Astrocyte (in vitro differentiated cells and primary cell): Measurements from ENCODE around the gene ETV4. TPM values are rescaled to one million over a fixed set of nuclear protein-coding genes. Genes with fewer than 3 reads are reported as not detected.
A peak's percentile ranks its signal among the peaks of the same experiment; 100 is the strongest.

Experiments
- DNase-seq: peaks from one replicate; pipeline ENCODE4 v3.0.0-alpha.2; 2010; ENCODE audit warnings: low read depth
- FAIRE-seq: peaks from 2 replicates; lab custom pipeline; 2011; peaks lifted over from hg19 to GRCh38; lab: Jason Lieb, UNC
- H2AFZ ChIP-seq: 2 replicates; pipeline ENCODE4 v1.6.0; 2012; ENCODE audit warnings: low read depth, low read length, inconsistent platforms
- H3K27ac ChIP-seq: 2 replicates; pipeline ENCODE4 v1.5.1; 2011; ENCODE audit warnings: low read depth, low read length, inconsistent platforms
- H3K27me3 ChIP-seq: 2 replicates; pipeline ENCODE4 v1.6.0; 2011; ENCODE audit warnings: low read length, inconsistent platforms; ENCODE audit not compliant: insufficient read depth
- H3K36me3 ChIP-seq: 2 replicates; pipeline ENCODE4 v1.5.1; 2011; ENCODE audit warnings: low read length, inconsistent platforms; ENCODE audit not compliant: insufficient read depth
- H3K4me1 ChIP-seq: 2 replicates; pipeline ENCODE4 v1.5.1; 2011; ENCODE audit warnings: low read length, inconsistent platforms; ENCODE audit not compliant: insufficient read depth
- H3K4me2 ChIP-seq: 2 replicates; pipeline ENCODE4 v1.6.0; 2012; ENCODE audit warnings: low read length, inconsistent platforms
- H3K4me3 ChIP-seq: 2 replicates; pipeline ENCODE4 v1.5.1; 2011; ENCODE audit warnings: low read depth, mild to moderate bottlenecking, low read length, inconsistent platforms; ENCODE audit not compliant: insufficient read depth
- H3K79me2 ChIP-seq: 2 replicates; pipeline ENCODE4 v1.6.0; 2012; ENCODE audit warnings: mild to moderate bottlenecking, low read length, inconsistent platforms; ENCODE audit not compliant: insufficient read depth
- H3K9ac ChIP-seq: 2 replicates; pipeline ENCODE4 v1.6.0; 2012; ENCODE audit warnings: mild to moderate bottlenecking, low read length, inconsistent platforms
- H3K9me3 ChIP-seq: 2 replicates; pipeline ENCODE4 v1.5.1; 2012; ENCODE audit warnings: low read depth, mild to moderate bottlenecking, low read length, inconsistent platforms; ENCODE audit not compliant: insufficient read depth
- H4K20me1 ChIP-seq: 2 replicates; pipeline ENCODE4 v1.6.0; 2012; ENCODE audit warnings: low read length, inconsistent platforms; ENCODE audit not compliant: insufficient read depth
- H3K27ac Mint-ChIP-seq: one replicate; pipeline ENCODE4 v1.8.0; 2021; ENCODE audit warnings: mild to moderate bottlenecking, mixed read lengths; ENCODE audit not compliant: unreplicated experiment
- H3K27me3 Mint-ChIP-seq: one replicate; pipeline ENCODE4 v1.8.0; 2021; ENCODE audit warnings: low read depth, mixed read lengths; ENCODE audit not compliant: unreplicated experiment
- H3K36me3 Mint-ChIP-seq: one replicate; pipeline ENCODE4 v1.8.0; 2021; ENCODE audit warnings: low read depth, mixed read lengths; ENCODE audit not compliant: unreplicated experiment
- H3K4me1 Mint-ChIP-seq: one replicate; pipeline ENCODE4 v1.8.0; 2021; ENCODE audit warnings: low read depth, mixed read lengths; ENCODE audit not compliant: unreplicated experiment
- H3K4me3 Mint-ChIP-seq: one replicate; pipeline ENCODE4 v1.8.0; 2021; ENCODE audit warnings: mild to moderate bottlenecking, moderate library complexity, mixed read lengths; ENCODE audit not compliant: unreplicated experiment
- H3K9me3 Mint-ChIP-seq: one replicate; pipeline ENCODE4 v1.8.0; 2021; ENCODE audit warnings: mild to moderate bottlenecking, mixed read lengths; ENCODE audit not compliant: unreplicated experiment
- EZH2 ChIP-seq: IDR thresholded peaks from 2 replicates; pipeline ENCODE4 v1.6.1; 2012; ENCODE audit warnings: mild to moderate bottlenecking, low read length, inconsistent platforms; ENCODE audit not compliant: insufficient read depth
- total RNA-seq: library from RNA; stranded (reverse); gene quantifications from 2 replicates; pipeline ENCODE4 v1.2.1, GENCODE V29; 2021
- TF ChIP-seq, protein P1 (sequence below): IDR thresholded peaks from 2 replicates; pipeline ENCODE4 v1.5.1; 2011; ENCODE audit warnings: low read depth, mild to moderate bottlenecking, inconsistent platforms, low read length, moderate library complexity; ENCODE audit not compliant: insufficient read depth

ETV4 gene
- total RNA-seq, 1 donor from 2014 or later = 11.4 TPM

DNA sequence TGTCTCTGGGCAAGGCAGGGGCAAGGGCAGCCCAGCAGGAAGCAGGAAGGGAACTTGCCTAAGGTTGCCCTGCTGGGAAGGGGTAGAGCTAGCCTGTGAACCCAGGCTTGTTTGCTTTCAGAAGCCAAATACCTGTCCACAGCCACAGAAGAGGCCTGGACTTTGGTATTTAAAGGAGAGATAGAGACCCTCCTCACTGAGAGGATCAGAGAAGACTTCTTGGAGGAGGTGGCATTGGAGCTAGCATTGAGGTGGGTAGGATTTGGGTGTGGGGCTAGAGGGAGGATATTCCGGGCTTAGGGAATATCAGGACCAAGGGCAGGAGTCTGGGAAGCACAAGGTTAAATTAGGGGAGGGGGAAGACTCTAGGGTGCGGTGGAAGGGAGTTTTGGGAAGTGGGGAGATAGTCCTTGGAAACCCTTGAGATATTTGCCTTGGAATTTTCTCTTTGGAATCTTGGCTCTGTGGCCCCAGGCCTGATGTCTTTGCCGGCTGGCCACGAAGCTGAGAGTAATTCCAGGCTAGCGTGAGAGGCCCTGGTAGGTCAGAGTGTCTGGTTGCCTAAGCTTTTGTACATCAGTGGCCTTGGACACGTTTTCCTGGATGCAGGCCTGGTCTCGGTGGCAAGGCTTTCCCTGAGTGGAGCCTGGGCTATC, 13.1 kb upstream of the ETV4 start:
- H3K9ac ChIP-seq = no peak overlapping the region
- no peaks in the 10 kb centered on the region for H3K9me3 ChIP-seq
- H3K4me1 Mint-ChIP-seq = peaks cover 10% of the 10 kb centered on the region
- no peaks in the 10 kb centered on the region for H3K4me1 ChIP-seq
- no peaks in the 10 kb centered on the region for H4K20me1 ChIP-seq
- FAIRE-seq (no peak), DNase-seq (no peak)
- H3K27me3 Mint-ChIP-seq = peaks cover 38% of the 10 kb centered on the region
- H3K4me3 Mint-ChIP-seq = no peak overlapping the region
- H3K4me3 ChIP-seq = no peak overlapping the region
- no peak overlapping the region for H3K27ac Mint-ChIP-seq
- no peak overlapping the region for H2AFZ ChIP-seq
- TF ChIP-seq, protein P1, sequence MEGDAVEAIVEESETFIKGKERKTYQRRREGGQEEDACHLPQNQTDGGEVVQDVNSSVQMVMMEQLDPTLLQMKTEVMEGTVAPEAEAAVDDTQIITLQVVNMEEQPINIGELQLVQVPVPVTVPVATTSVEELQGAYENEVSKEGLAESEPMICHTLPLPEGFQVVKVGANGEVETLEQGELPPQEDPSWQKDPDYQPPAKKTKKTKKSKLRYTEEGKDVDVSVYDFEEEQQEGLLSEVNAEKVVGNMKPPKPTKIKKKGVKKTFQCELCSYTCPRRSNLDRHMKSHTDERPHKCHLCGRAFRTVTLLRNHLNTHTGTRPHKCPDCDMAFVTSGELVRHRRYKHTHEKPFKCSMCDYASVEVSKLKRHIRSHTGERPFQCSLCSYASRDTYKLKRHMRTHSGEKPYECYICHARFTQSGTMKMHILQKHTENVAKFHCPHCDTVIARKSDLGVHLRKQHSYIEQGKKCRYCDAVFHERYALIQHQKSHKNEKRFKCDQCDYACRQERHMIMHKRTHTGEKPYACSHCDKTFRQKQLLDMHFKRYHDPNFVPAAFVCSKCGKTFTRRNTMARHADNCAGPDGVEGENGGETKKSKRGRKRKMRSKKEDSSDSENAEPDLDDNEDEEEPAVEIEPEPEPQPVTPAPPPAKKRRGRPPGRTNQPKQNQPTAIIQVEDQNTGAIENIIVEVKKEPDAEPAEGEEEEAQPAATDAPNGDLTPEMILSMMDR = no peak
- no peak for TF ChIP-seq EZH2
- no peak overlapping the region for H3K27ac ChIP-seq
- no peaks in the 10 kb centered on the region for H3K9me3 Mint-ChIP-seq
- no peaks in the 10 kb centered on the region for H3K36me3 ChIP-seq
- peaks cover 2% of the 10 kb centered on the region for H3K36me3 Mint-ChIP-seq
- no peak overlapping the region for H3K4me2 ChIP-seq
- H3K27me3 ChIP-seq = peaks cover 10% of the 10 kb centered on the region
- H3K79me2 ChIP-seq = no peaks in the 10 kb centered on the region

DNA sequence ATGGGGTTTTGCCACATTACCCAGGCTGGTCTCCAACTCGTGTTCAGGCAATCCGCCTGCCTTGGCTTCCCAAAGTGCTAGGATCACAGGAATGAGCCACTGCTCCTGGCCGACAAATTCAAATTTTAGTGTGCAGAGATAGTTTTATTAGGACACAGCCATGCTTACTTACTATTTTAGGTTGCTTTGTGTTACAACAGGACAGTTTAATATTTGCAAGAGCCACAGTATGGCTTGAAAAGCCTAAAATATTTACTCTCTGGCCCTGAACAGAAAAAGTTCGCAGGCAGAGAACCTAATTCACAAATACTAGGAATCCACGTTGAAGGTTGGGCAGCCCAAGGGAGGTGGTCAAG, 12.6 kb upstream of the ETV4 start:
- peaks cover 38% of the 10 kb centered on the region for H3K27me3 Mint-ChIP-seq
- Histone ChIP-seq H3K27me3 (peaks cover 9% of the 10 kb centered on the region), H3K9ac (no peak overlapping the region), H3K4me3 (no peak overlapping the region), H3K27ac (no peak overlapping the region), H2AFZ (no peak overlapping the region), H3K36me3 (no peaks in the 10 kb centered on the region), H4K20me1 (no peaks in the 10 kb centered on the region), H3K4me1 (no peaks in the 10 kb centered on the region), H3K79me2 (no peaks in the 10 kb centered on the region), H3K4me2 (no peak overlapping the region), H3K9me3 (no peaks in the 10 kb centered on the region)
- no peaks in the 10 kb centered on the region for H3K9me3 Mint-ChIP-seq
- H3K4me1 Mint-ChIP-seq = peaks cover 10% of the 10 kb centered on the region
- FAIRE-seq = no peak
- no peak overlapping the region for H3K4me3 Mint-ChIP-seq
- no peak overlapping the region for H3K27ac Mint-ChIP-seq
- no peak for DNase-seq
- TF ChIP-seq EZH2 = no peak
- TF ChIP-seq, protein P1 = no peak
- H3K36me3 Mint-ChIP-seq = peaks cover 2% of the 10 kb centered on the region

DNA sequence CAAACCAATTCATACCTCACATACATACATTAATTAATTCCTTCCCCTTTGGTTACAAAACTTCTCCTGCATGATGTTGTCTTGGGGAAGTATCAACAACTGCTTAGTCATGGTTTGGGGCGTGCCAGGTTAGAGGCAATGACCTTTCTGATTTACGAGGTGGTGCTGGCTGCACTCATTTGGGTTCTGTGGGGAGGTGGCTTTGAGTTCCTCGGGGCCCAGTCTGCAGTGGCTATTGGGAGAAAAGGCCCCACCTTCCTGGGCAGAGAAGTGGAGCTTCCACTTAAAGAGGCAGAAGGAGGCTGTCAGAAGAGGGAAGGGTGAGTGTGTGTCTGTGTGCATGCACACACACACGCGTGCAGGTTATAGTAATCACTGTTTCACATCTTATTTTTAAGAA, 10.2 kb upstream of the ETV4 start:
- H3K27ac Mint-ChIP-seq = no peak overlapping the region

More for the DNA sequence above, 10.2 kb upstream of the ETV4 start:
- H3K9me3 ChIP-seq = no peaks in the 10 kb centered on the region
- H3K9ac ChIP-seq = no peak overlapping the region
- TF ChIP-seq, protein P1 = no peak
- no peak for DNase-seq
- peaks cover 2% of the 10 kb centered on the region for H3K36me3 Mint-ChIP-seq
- H3K27ac ChIP-seq = no peak overlapping the region
- H2AFZ ChIP-seq = no peak overlapping the region
- H3K27me3 Mint-ChIP-seq = peaks cover 29% of the 10 kb centered on the region
- H3K27me3 ChIP-seq = no peaks in the 10 kb centered on the region
- H3K36me3 ChIP-seq = no peaks in the 10 kb centered on the region
- FAIRE-seq = peak; percentile 20
- no peaks in the 10 kb centered on the region for H4K20me1 ChIP-seq
- no peaks in the 10 kb centered on the region for H3K9me3 Mint-ChIP-seq
- H3K4me1 Mint-ChIP-seq = peaks cover 2% of the 10 kb centered on the region
- H3K4me1 ChIP-seq = no peaks in the 10 kb centered on the region
- H3K4me3 ChIP-seq = no peak overlapping the region
- no peaks in the 10 kb centered on the region for H3K79me2 ChIP-seq
- no peak overlapping the region for H3K4me3 Mint-ChIP-seq
- H3K4me2 ChIP-seq = no peak overlapping the region
